HUES6 (cell line): ENCODE data around the gene FCER1G.
A peak's percentile ranks its signal among the peaks of the same experiment; 100 is the strongest.

Experiments
- H3K27ac ChIP-seq: 2 replicates; pipeline ENCODE4 v1.7.0; 2013; ENCODE audit warnings: low read depth, mild to moderate bottlenecking, low read length, inconsistent platforms
- H3K27me3 ChIP-seq: 2 replicates; pipeline ENCODE4 v1.6.1; 2013; ENCODE audit warnings: low read length; ENCODE audit not compliant: control insufficient read depth, insufficient read depth
- H3K36me3 ChIP-seq: 2 replicates; pipeline ENCODE4 v1.6.1; 2013; ENCODE audit warnings: low read length; ENCODE audit not compliant: control insufficient read depth, insufficient read depth
- H3K4me1 ChIP-seq: 2 replicates; pipeline ENCODE4 v1.6.1; 2013; ENCODE audit warnings: low read length; ENCODE audit not compliant: control insufficient read depth, insufficient read depth
- H3K4me3 ChIP-seq: 2 replicates; pipeline ENCODE4 v1.5.1; 2013; ENCODE audit warnings: low read depth, low read length
- H3K9ac ChIP-seq: one replicate; pipeline ENCODE4 v1.6.1; 2013; ENCODE audit warnings: mild to moderate bottlenecking, low read length
- H3K9me3 ChIP-seq: 2 replicates; pipeline ENCODE4 v1.6.1; 2013; ENCODE audit warnings: low read depth, low read length; ENCODE audit not compliant: control insufficient read depth, insufficient read depth

Gene FCER1G

GRCh38 chr1:161189036-161189435, 26.1 kb upstream of the FCER1G start:
- H3K27ac ChIP-seq = no peak overlapping the region
- H3K9ac ChIP-seq = no peak overlapping the region
- H3K4me1 ChIP-seq = peaks cover 6% of the 10 kb centered on the region
- no peak overlapping the region for H3K4me3 ChIP-seq
- no peaks in the 10 kb centered on the region for H3K9me3 ChIP-seq
- no peaks in the 10 kb centered on the region for H3K27me3 ChIP-seq
- peaks cover 11% of the 10 kb centered on the region for H3K36me3 ChIP-seq

GRCh38 chr1:161190962-161191521, 24.1 kb upstream of the FCER1G start:
- Histone ChIP-seq H3K4me1 (peaks cover 6% of the 10 kb centered on the region), H3K27ac (no peak overlapping the region), H3K36me3 (peaks cover 18% of the 10 kb centered on the region)

GRCh38 chr1:161191971-161192370, 23.1 kb upstream of the FCER1G start:
- Histone ChIP-seq H3K9ac (no peak overlapping the region), H3K9me3 (no peaks in the 10 kb centered on the region)

More at GRCh38 chr1:161190962-161191521, 24.1 kb upstream of the FCER1G start:
- no peak overlapping the region for H3K9ac ChIP-seq
- H3K9me3 ChIP-seq = no peaks in the 10 kb centered on the region
- no peaks in the 10 kb centered on the region for H3K27me3 ChIP-seq
- no peak overlapping the region for H3K4me3 ChIP-seq

GRCh38 chr1:161192476-161193465, 22.3 kb upstream of the FCER1G start:
- Histone ChIP-seq H3K4me3 (no peak overlapping the region), H3K9ac (no peak overlapping the region), H3K27ac (no peak overlapping the region), H3K27me3 (no peaks in the 10 kb centered on the region), H3K4me1 (peaks cover 20% of the 10 kb centered on the region), H3K9me3 (no peaks in the 10 kb centered on the region), H3K36me3 (peaks cover 21% of the 10 kb centered on the region)

More at GRCh38 chr1:161191971-161192370, 23.1 kb upstream of the FCER1G start:
- Histone ChIP-seq H3K4me1 (peaks cover 12% of the 10 kb centered on the region), H3K27me3 (no peaks in the 10 kb centered on the region), H3K27ac (no peak overlapping the region), H3K36me3 (peaks cover 21% of the 10 kb centered on the region), H3K4me3 (no peak overlapping the region)

GRCh38 chr1:161193561-161194235, 21.4 kb upstream of the FCER1G start:
- Histone ChIP-seq H3K9ac (no peak overlapping the region), H3K36me3 (peaks cover 21% of the 10 kb centered on the region), H3K27ac (no peak overlapping the region), H3K9me3 (no peaks in the 10 kb centered on the region), H3K27me3 (no peaks in the 10 kb centered on the region), H3K4me1 (peaks cover 29% of the 10 kb centered on the region), H3K4me3 (no peak overlapping the region)

GRCh38 chr1:161195171-161195570, 19.9 kb upstream of the FCER1G start:
- Histone ChIP-seq H3K9me3 (no peaks in the 10 kb centered on the region), H3K4me1 (peaks cover 44% of the 10 kb centered on the region), H3K4me3 (no peak overlapping the region), H3K36me3 (peaks cover 21% of the 10 kb centered on the region), H3K27me3 (no peaks in the 10 kb centered on the region), H3K27ac (no peak overlapping the region), H3K9ac (no peak overlapping the region)

- no peak overlapping the region for H3K27ac ChIP-seq
These were observed 19.0 kb upstream of the FCER1G start for GRCh38 chr1:161196111-161196510.

GRCh38 chr1:161196521-161197451, 18.3 kb upstream of the FCER1G start:
- H3K9me3 ChIP-seq = no peaks in the 10 kb centered on the region
- peaks cover 14% of the 10 kb centered on the region for H3K36me3 ChIP-seq
- peaks cover 54% of the 10 kb centered on the region for H3K4me1 ChIP-seq
- peak overlapping the region; percentile 37 for H3K9ac ChIP-seq
- no peaks in the 10 kb centered on the region for H3K27me3 ChIP-seq
- H3K4me3 ChIP-seq = peak overlapping the region; percentile 54
- H3K27ac ChIP-seq = no peak overlapping the region; the same call in 1 of the 2 replicates

More at GRCh38 chr1:161196111-161196510, 19.0 kb upstream of the FCER1G start:
- H3K27me3 ChIP-seq = no peaks in the 10 kb centered on the region
- H3K4me3 ChIP-seq = no peak overlapping the region
- peaks cover 50% of the 10 kb centered on the region for H3K4me1 ChIP-seq
- peaks cover 21% of the 10 kb centered on the region for H3K36me3 ChIP-seq
- no peak overlapping the region for H3K9ac ChIP-seq
- H3K9me3 ChIP-seq = no peaks in the 10 kb centered on the region

- H3K9me3 ChIP-seq = no peaks in the 10 kb centered on the region
- peaks cover 56% of the 10 kb centered on the region for H3K4me1 ChIP-seq
- H3K27me3 ChIP-seq = no peaks in the 10 kb centered on the region
- no peak overlapping the region for H3K27ac ChIP-seq
- H3K4me3 ChIP-seq = peak overlapping the region; percentile 54
- peaks cover 10% of the 10 kb centered on the region; the same call in 1 of the 2 replicates for H3K36me3 ChIP-seq
- H3K9ac ChIP-seq = peak overlapping the region; percentile 47
These were observed 17.4 kb upstream of the FCER1G start for GRCh38 chr1:161197560-161198193.
